Stimulated activated CD4-positive, alpha-beta T cell treated with anti-CD3 and anti-CD28 coated beads, Interleukin-15, amount 100 ng/mL, for 1 hour (primary cell): Measurements from ENCODE around the gene TUBB2A.
"Not testable (repeated sequence)": the region's sequence is repeated elsewhere in the genome, so short reads cannot be mapped to it uniquely, and the experiment has no call there.

Experiments
- DNase-seq, 2 donors: peaks; one replicate each; pipeline ENCODE4 v3.0.0-alpha.2; 2020; ENCODE audit warnings: low read depth in 1 of 2, low spot score in 1 of 2

TUBB2A gene

GRCh38 chr6:3181105-3181504 is 23.8 kb upstream of the TUBB2A start:
- DNase-seq: no peak

- not testable (repeated sequence) for DNase-seq
Measured at GRCh38 chr6:3179945-3180344, 22.6 kb upstream of the TUBB2A start.

- DNase-seq: not testable (repeated sequence)
Measured at GRCh38 chr6:3178666-3179065, 21.3 kb upstream of the TUBB2A start.

- DNase-seq: no peak
Measured at GRCh38 chr6:3176562-3177355, 19.4 kb upstream of the TUBB2A start.

GRCh38 chr6:3175715-3176402 is 18.5 kb upstream of the TUBB2A start:
- no peak for DNase-seq

- not testable (repeated sequence) for DNase-seq
Measured at GRCh38 chr6:3173636-3174089, 16.3 kb upstream of the TUBB2A start.

GRCh38 chr6:3172789-3173188 is 15.4 kb upstream of the TUBB2A start:
- DNase-seq: not testable (repeated sequence)

GRCh38 chr6:3171313-3172175 is 14.2 kb upstream of the TUBB2A start:
- not testable (repeated sequence) for DNase-seq

- not testable (repeated sequence) for DNase-seq
Measured at GRCh38 chr6:3170676-3171075, 13.3 kb upstream of the TUBB2A start.

GRCh38 chr6:3168046-3168445 is 10.7 kb upstream of the TUBB2A start:
- DNase-seq: not testable (repeated sequence)

- DNase-seq: not testable (repeated sequence)
Measured at GRCh38 chr6:3166535-3167225, 9.3 kb upstream of the TUBB2A start.

GRCh38 chr6:3165631-3166534 is 8.5 kb upstream of the TUBB2A start:
- DNase-seq: no peak

GRCh38 chr6:3164388-3164787 is 7.0 kb upstream of the TUBB2A start:
- no peak for DNase-seq

GRCh38 chr6:3163248-3163594 is 5.9 kb upstream of the TUBB2A start:
- no peak for DNase-seq

- DNase-seq: peak in 1 of 2 donors; percentile 38
Measured at GRCh38 chr6:3162565-3163247, 5.4 kb upstream of the TUBB2A start.

GRCh38 chr6:3162067-3162497 is 4.7 kb upstream of the TUBB2A start:
- DNase-seq: no peak

GRCh38 chr6:3159805-3160781 is 2.7 kb upstream of the TUBB2A start:
- peak; percentile 29 to 36 for DNase-seq
